OCI-LY1 (cell line): Measurements from ENCODE around the gene DPYSL3.

Experiments used
- H2AFZ ChIP-seq: fragments of 200-600 bp; sonication (generic), shearing (Covaris generic); 2 replicates; pipeline ENCODE4 v1.6.0; 2014; ENCODE audit warnings: antibody characterized with exemption, mild to moderate bottlenecking, low read length
- H3F3A ChIP-seq: fragments of 200-600 bp; sonication (generic), shearing (Covaris generic); 2 replicates; pipeline ENCODE4 v1.6.0; 2014; ENCODE audit warnings: mild to moderate bottlenecking, antibody characterized with exemption, low read length, moderate library complexity; ENCODE audit not compliant: insufficient read depth
- H3K27ac ChIP-seq: fragments of 200-600 bp; sonication (generic); 2 replicates; pipeline ENCODE4 v1.5.1; 2014; ENCODE audit warnings: low read length, mixed run types, mild to moderate bottlenecking, low read depth; ENCODE audit not compliant: poor library complexity, severe bottlenecking
- H3K27me3 ChIP-seq: fragments of 200-600 bp; sonication (generic); 2 replicates; pipeline ENCODE4 v1.6.0; 2014; ENCODE audit warnings: antibody characterized with exemption, mild to moderate bottlenecking, low read length, moderate library complexity; ENCODE audit not compliant: insufficient read depth
- H3K36me3 ChIP-seq: fragments of 200-600 bp; sonication (generic); 2 replicates; pipeline ENCODE4 v1.6.1; 2014; ENCODE audit warnings: mild to moderate bottlenecking, antibody characterized with exemption, low read length, moderate library complexity, mixed read lengths; ENCODE audit not compliant: insufficient read depth
- H3K4me1 ChIP-seq: fragments of 200-600 bp; sonication (generic); 2 replicates; pipeline ENCODE4 v1.5.1; 2014; ENCODE audit warnings: mild to moderate bottlenecking, low read length, moderate library complexity; ENCODE audit not compliant: insufficient read depth, severe bottlenecking
- H3K4me2 ChIP-seq: fragments of 200-600 bp; sonication (generic), shearing (Covaris generic); 2 replicates; pipeline ENCODE4 v1.6.1; 2014; ENCODE audit warnings: low read length
- H3K4me3 ChIP-seq: fragments of 200-600 bp; sonication (generic); 2 replicates; pipeline ENCODE4 v1.5.1; 2014; ENCODE audit warnings: low read length, low read depth, mild to moderate bottlenecking, mixed read lengths; ENCODE audit not compliant: poor library complexity, severe bottlenecking
- H3K79me2 ChIP-seq: fragments of 200-600 bp; shearing (Covaris generic); 2 replicates; pipeline ENCODE4 v1.6.1; 2016; ENCODE audit warnings: mixed run types, low read length, mixed read lengths; ENCODE audit not compliant: insufficient read depth
- H3K9ac ChIP-seq: fragments of 200-600 bp; sonication (generic), shearing (Covaris generic); 2 replicates; pipeline ENCODE4 v1.6.1; 2014; ENCODE audit warnings: mild to moderate bottlenecking, low read length, mixed read lengths
- H3K9me2 ChIP-seq: fragments of 200-600 bp; sonication (generic), shearing (Covaris generic); 2 replicates; pipeline ENCODE4 v1.6.1; 2014; ENCODE audit warnings: low read depth, mild to moderate bottlenecking, low read length, mixed read lengths
- H3K9me3 ChIP-seq: fragments of 200-600 bp; shearing (Covaris generic); 2 replicates; pipeline ENCODE4 v1.6.1; 2014; ENCODE audit warnings: low read length, mixed read lengths
- H4K20me1 ChIP-seq: fragments of 200-600 bp; sonication (generic), shearing (Covaris generic); 2 replicates; pipeline ENCODE4 v1.6.0; 2016; ENCODE audit warnings: mild to moderate bottlenecking, low read length; ENCODE audit not compliant: insufficient read depth
- CTCF ChIP-seq: fragments of 200-600 bp; sonication (generic), shearing (Covaris generic); IDR thresholded peaks from 2 replicates; pipeline ENCODE4 v1.5.1; 2017; ENCODE audit warnings: mild to moderate bottlenecking, antibody characterized with exemption, low read length, moderate library complexity, mixed read lengths
- EZH2 ChIP-seq: fragments of 200-600 bp; sonication (generic), shearing (Covaris generic); IDR thresholded peaks from 2 replicates; pipeline ENCODE4 v1.8.0; 2017; ENCODE audit warnings: borderline replicate concordance, mixed run types, mild to moderate bottlenecking, antibody characterized with exemption, low read length, moderate library complexity, mixed read lengths

Gene DPYSL3

DNA sequence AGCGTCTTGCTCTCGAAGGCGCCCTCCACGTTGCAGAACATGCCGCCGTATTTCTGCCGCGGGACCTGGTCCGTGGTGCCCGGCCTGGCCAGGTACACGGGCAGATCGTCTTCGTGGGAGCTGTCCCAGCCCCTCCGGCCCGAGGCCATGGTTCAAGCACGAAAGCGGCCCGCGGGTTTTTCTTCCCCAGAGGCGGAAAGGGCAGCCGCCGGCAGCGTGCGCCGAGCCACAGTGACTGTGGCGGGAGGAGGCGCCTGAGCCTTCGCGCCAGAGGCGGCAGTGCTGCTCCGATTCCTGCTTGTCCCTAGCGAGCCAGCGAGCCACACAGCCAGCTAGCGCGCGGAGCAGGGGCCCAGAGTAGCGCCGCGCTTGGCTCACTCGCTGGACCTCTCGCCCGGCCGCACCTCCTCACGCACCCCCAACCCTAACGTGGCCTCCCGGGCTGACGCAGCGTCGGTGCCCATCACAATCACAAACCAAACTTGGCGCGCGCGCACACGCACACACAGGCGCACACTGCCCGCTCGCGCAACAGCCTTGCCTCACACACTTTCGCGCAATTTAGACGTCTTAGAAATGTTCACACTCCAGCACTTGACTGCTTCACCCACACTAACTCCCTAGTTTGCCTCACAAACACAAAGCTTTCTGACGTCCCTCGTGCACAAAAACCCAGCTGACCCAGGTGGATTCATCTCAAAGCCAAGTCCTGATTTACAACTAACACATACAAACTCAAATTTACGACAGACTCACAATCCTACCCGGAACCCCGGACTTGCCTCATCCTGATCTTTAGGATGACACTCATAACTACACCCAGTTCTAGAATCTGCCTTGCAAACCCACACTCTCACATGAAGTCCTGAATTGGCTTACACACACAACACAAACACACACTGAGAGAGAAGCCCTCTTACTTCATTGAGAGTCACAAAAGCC lies at the start of gene DPYSL3:
DPYSL3 (minus strand) TSS at position 359 of the 942 bp plus-strand sequence; CDS start at position 149, 210 bp downstream.
- Histone ChIP-seq H3K27me3 (no peaks in the 10 kb centered on the region), H4K20me1 (no peaks in the 10 kb centered on the region), H3K27ac (no peak within 1 kb of the TSS), H2AFZ (no peak within 1 kb of the TSS), H3K79me2 (no peaks in the 10 kb centered on the region), H3F3A (no peaks in the 10 kb centered on the region), H3K4me2 (no peak within 1 kb of the TSS), H3K9me3 (no peaks in the 10 kb centered on the region), H3K36me3 (no peaks in the 10 kb centered on the region), H3K9ac (no peak within 1 kb of the TSS), H3K4me1 (no peaks in the 10 kb centered on the region), H3K9me2 (no peaks in the 10 kb centered on the region), H3K4me3 (no peak within 1 kb of the TSS)
- no peak for TF ChIP-seq EZH2
- no peak for TF ChIP-seq CTCF

- H3K4me1 ChIP-seq, result no peaks in the 10 kb centered on the region
- H3F3A ChIP-seq, result no peaks in the 10 kb centered on the region
- no peak overlapping the region for H3K4me2 ChIP-seq
- no peaks in the 10 kb centered on the region for H3K9me3 ChIP-seq
- H3K27ac ChIP-seq, result no peak overlapping the region
- H3K36me3 ChIP-seq, result no peaks in the 10 kb centered on the region
- H2AFZ ChIP-seq, result no peak overlapping the region
- TF ChIP-seq EZH2, result no peak
- peak; percentile 34; the same call in 1 of the 2 replicates for TF ChIP-seq CTCF
- no peaks in the 10 kb centered on the region for H4K20me1 ChIP-seq
- H3K4me3 ChIP-seq, result no peak overlapping the region
- H3K9ac ChIP-seq, result no peak overlapping the region
- no peaks in the 10 kb centered on the region for H3K9me2 ChIP-seq
- no peaks in the 10 kb centered on the region for H3K27me3 ChIP-seq
- H3K79me2 ChIP-seq, result no peaks in the 10 kb centered on the region
Observed at GRCh38 chr5:147558826-147559225, 49.0 kb upstream of the DPYSL3 start.

GRCh38 chr5:147557876-147558745 lies 48.2 kb upstream of the DPYSL3 start:
- TF ChIP-seq CTCF, result no peak
- no peak for TF ChIP-seq EZH2
- Histone ChIP-seq H3K4me1 (no peaks in the 10 kb centered on the region), H3K4me2 (no peak overlapping the region), H4K20me1 (no peaks in the 10 kb centered on the region), H3K27ac (no peak overlapping the region), H3F3A (no peaks in the 10 kb centered on the region), H3K4me3 (no peak overlapping the region), H2AFZ (no peak overlapping the region), H3K79me2 (no peaks in the 10 kb centered on the region), H3K9ac (no peak overlapping the region), H3K9me2 (no peaks in the 10 kb centered on the region), H3K27me3 (no peaks in the 10 kb centered on the region), H3K36me3 (no peaks in the 10 kb centered on the region), H3K9me3 (no peaks in the 10 kb centered on the region)
